Measurements from ENCODE around the gene ATP2C2. TPM values are rescaled to one million over a fixed set of nuclear protein-coding genes. Genes with fewer than 3 reads are reported as not detected.

ATP2C2 gene
- polyA plus RNA-seq, 1 donor (not counting 4 experiments of a cell fraction or from before 2014, with no cell fraction given): 0.96 TPM

GRCh38 chr16:84504420-84505248 lies 136.3 kb downstream of the ATP2C2 start, which contains the start of gene MEAK7:
Gene MEAK7, minus strand, starts transcription at chr16:84504659. Its CDS starts 6,573 bp downstream, at chr16:84498086.
- FAIRE-seq (peak; percentile 36), DNase-seq (ENCODE audit: low read depth, low spot score) (peak; percentile 96)
- H4K20me1 ChIP-seq (ENCODE audit: control insufficient read depth, extremely low read depth, insufficient read depth, low read length): no peaks in the 10 kb centered on the region
- H3K27ac ChIP-seq (ENCODE audit: control insufficient read depth, insufficient read depth, low read length): peak within 1 kb of the TSS; percentile 94
- peak within 1 kb of the TSS; percentile 100 for H3K4me2 ChIP-seq (ENCODE audit: control insufficient read depth, extremely low read depth, insufficient read depth, low read depth, low read length)
- peak within 1 kb of the TSS; percentile 54 for H2AFZ ChIP-seq (ENCODE audit: control insufficient read depth, low read length)
- peak within 1 kb of the TSS; percentile 67 to 92 (median 84) for H3K4me3 ChIP-seq (ENCODE audit: control insufficient read depth in 2 of 3, extremely low read depth in 1 of 3, insufficient read depth in 2 of 3, low read depth in 1 of 3, low read length in 3 of 3)
- H3K9ac ChIP-seq (ENCODE audit: control insufficient read depth, extremely low read depth, insufficient read depth, low read length): peak within 1 kb of the TSS; percentile 88
- no peaks in the 10 kb centered on the region for H3K9me3 ChIP-seq (ENCODE audit: control insufficient read depth, low read depth, low read length)
- H3K79me2 ChIP-seq (ENCODE audit: control insufficient read depth, insufficient read depth, low read length): peaks cover 32% of the 10 kb centered on the region
- H3K4me1 ChIP-seq (ENCODE audit: control insufficient read depth, extremely low read depth, insufficient read depth, low read length): peaks cover 59% of the 10 kb centered on the region
- no peaks in the 10 kb centered on the region for H3K27me3 ChIP-seq (ENCODE audit: control insufficient read depth, extremely low read depth, insufficient read depth, low read length)
- TF ChIP-seq, protein P1, sequence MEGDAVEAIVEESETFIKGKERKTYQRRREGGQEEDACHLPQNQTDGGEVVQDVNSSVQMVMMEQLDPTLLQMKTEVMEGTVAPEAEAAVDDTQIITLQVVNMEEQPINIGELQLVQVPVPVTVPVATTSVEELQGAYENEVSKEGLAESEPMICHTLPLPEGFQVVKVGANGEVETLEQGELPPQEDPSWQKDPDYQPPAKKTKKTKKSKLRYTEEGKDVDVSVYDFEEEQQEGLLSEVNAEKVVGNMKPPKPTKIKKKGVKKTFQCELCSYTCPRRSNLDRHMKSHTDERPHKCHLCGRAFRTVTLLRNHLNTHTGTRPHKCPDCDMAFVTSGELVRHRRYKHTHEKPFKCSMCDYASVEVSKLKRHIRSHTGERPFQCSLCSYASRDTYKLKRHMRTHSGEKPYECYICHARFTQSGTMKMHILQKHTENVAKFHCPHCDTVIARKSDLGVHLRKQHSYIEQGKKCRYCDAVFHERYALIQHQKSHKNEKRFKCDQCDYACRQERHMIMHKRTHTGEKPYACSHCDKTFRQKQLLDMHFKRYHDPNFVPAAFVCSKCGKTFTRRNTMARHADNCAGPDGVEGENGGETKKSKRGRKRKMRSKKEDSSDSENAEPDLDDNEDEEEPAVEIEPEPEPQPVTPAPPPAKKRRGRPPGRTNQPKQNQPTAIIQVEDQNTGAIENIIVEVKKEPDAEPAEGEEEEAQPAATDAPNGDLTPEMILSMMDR (optimal IDR thresholded peaks at IDR 0.05 in 1 of 3, IDR thresholded peaks at IDR 0.05 in 1 of 3, conservative IDR thresholded peaks at IDR 0.05 in 1 of 3; ENCODE audit: extremely low read depth in 1 of 3, insufficient read depth in 2 of 3, low read length in 3 of 3): peak in 1 of 3 experiments; percentile 17
- TF ChIP-seq EZH2 (IDR thresholded peaks at IDR 0.05; ENCODE audit: low read length): no peak
- H3K9me1 ChIP-seq (ENCODE audit: control insufficient read depth, extremely low read depth, insufficient read depth, low read length): no peaks in the 10 kb centered on the region
- dilution Hi-C loops (cut with MboI; ENCODE audit: extremely low pct_ligation_motif_present, low sequenced_read_pairs): no loop called here
- peaks cover 11 to 20% of the 10 kb centered on the region in 2 experiments for H3K36me3 ChIP-seq (ENCODE audit: control insufficient read depth in 2 of 2, extremely low read depth in 1 of 2, insufficient read depth in 2 of 2, low read length in 2 of 2)

- Histone ChIP-seq H3K9ac (ENCODE audit: control insufficient read depth, extremely low read depth, insufficient read depth, low read length) (peak overlapping the region; percentile 88), H3K79me2 (ENCODE audit: control insufficient read depth, insufficient read depth, low read length) (peaks cover 24% of the 10 kb centered on the region), H3K27ac (ENCODE audit: control insufficient read depth, insufficient read depth, low read length) (peak overlapping the region; percentile 94), H3K27me3 (ENCODE audit: control insufficient read depth, extremely low read depth, insufficient read depth, low read length) (no peaks in the 10 kb centered on the region), H3K4me3 (ENCODE audit: control insufficient read depth in 2 of 3, extremely low read depth in 1 of 3, insufficient read depth in 2 of 3, low read depth in 1 of 3, low read length in 3 of 3) (peak overlapping the region; percentile 67 to 92 (median 84)), H3K9me3 (ENCODE audit: control insufficient read depth, low read depth, low read length) (no peaks in the 10 kb centered on the region), H3K9me1 (ENCODE audit: control insufficient read depth, extremely low read depth, insufficient read depth, low read length) (no peaks in the 10 kb centered on the region), H3K36me3 (ENCODE audit: control insufficient read depth in 2 of 2, extremely low read depth in 1 of 2, insufficient read depth in 2 of 2, low read length in 2 of 2) (peaks cover 5 to 11% of the 10 kb centered on the region in 2 experiments), H3K4me1 (ENCODE audit: control insufficient read depth, extremely low read depth, insufficient read depth, low read length) (peaks cover 50% of the 10 kb centered on the region), H4K20me1 (ENCODE audit: control insufficient read depth, extremely low read depth, insufficient read depth, low read length) (no peaks in the 10 kb centered on the region), H2AFZ (ENCODE audit: control insufficient read depth, low read length) (peak overlapping the region; percentile 54), H3K4me2 (ENCODE audit: control insufficient read depth, extremely low read depth, insufficient read depth, low read depth, low read length) (peak overlapping the region; percentile 100)
- no peak for DNase-seq (ENCODE audit: low read depth, low spot score)
- no peak for FAIRE-seq
- TF ChIP-seq, protein P1 (optimal IDR thresholded peaks at IDR 0.05 in 1 of 3, IDR thresholded peaks at IDR 0.05 in 1 of 3, conservative IDR thresholded peaks at IDR 0.05 in 1 of 3; ENCODE audit: extremely low read depth in 1 of 3, insufficient read depth in 2 of 3, low read length in 3 of 3): no peak
- TF ChIP-seq EZH2 (IDR thresholded peaks at IDR 0.05; ENCODE audit: low read length): no peak
- dilution Hi-C loops (cut with MboI; ENCODE audit: extremely low pct_ligation_motif_present, low sequenced_read_pairs): no loop called here
Observed at GRCh38 chr16:84505249-84506187, 137.2 kb downstream of the ATP2C2 start.
